Measurements from ENCODE around the gene TASOR2.

DNA sequence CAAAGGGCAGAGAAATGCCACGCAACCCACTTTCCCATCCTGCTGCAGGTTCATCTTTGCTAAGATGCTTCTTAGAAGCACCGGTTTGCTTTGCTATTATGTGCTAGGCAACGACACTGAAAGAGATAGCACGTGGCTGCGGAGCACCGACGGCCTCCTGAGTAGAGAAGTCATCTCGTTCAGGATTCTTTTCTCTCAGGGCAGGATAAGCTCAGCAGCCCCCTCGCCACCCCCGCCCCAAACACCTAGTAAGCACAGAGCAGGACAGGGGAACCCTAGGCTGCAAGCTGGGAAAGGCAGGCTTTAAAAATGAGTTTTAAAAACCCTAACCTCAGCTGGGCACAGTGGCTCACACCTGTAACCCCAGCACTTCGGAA, 33.3 kb upstream of the TASOR2 start:
- TF ChIP-seq, protein P1, sequence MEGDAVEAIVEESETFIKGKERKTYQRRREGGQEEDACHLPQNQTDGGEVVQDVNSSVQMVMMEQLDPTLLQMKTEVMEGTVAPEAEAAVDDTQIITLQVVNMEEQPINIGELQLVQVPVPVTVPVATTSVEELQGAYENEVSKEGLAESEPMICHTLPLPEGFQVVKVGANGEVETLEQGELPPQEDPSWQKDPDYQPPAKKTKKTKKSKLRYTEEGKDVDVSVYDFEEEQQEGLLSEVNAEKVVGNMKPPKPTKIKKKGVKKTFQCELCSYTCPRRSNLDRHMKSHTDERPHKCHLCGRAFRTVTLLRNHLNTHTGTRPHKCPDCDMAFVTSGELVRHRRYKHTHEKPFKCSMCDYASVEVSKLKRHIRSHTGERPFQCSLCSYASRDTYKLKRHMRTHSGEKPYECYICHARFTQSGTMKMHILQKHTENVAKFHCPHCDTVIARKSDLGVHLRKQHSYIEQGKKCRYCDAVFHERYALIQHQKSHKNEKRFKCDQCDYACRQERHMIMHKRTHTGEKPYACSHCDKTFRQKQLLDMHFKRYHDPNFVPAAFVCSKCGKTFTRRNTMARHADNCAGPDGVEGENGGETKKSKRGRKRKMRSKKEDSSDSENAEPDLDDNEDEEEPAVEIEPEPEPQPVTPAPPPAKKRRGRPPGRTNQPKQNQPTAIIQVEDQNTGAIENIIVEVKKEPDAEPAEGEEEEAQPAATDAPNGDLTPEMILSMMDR (optimal IDR thresholded peaks at IDR 0.05 in 1 of 3, IDR thresholded peaks at IDR 0.05 in 1 of 3, conservative IDR thresholded peaks at IDR 0.05 in 1 of 3; ENCODE audit: extremely low read depth in 1 of 3, insufficient read depth in 2 of 3, low read length in 3 of 3), result no peak
- TF ChIP-seq EZH2 (IDR thresholded peaks at IDR 0.05; ENCODE audit: low read length), result no peak

Measured in keratinocyte (primary cell).